ENCODE results near the gene RAB40B.

GRCh38 chr17:82661717-82662683, 36.5 kb downstream of the RAB40B start:
- TF ChIP-seq POLR2A (IDR thresholded peaks at IDR 0.05) = no peak
- TF ChIP-seq, protein P1, sequence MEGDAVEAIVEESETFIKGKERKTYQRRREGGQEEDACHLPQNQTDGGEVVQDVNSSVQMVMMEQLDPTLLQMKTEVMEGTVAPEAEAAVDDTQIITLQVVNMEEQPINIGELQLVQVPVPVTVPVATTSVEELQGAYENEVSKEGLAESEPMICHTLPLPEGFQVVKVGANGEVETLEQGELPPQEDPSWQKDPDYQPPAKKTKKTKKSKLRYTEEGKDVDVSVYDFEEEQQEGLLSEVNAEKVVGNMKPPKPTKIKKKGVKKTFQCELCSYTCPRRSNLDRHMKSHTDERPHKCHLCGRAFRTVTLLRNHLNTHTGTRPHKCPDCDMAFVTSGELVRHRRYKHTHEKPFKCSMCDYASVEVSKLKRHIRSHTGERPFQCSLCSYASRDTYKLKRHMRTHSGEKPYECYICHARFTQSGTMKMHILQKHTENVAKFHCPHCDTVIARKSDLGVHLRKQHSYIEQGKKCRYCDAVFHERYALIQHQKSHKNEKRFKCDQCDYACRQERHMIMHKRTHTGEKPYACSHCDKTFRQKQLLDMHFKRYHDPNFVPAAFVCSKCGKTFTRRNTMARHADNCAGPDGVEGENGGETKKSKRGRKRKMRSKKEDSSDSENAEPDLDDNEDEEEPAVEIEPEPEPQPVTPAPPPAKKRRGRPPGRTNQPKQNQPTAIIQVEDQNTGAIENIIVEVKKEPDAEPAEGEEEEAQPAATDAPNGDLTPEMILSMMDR (IDR thresholded peaks at IDR 0.05) = no peak

All from uterus (tissue), 2 donors.